NCI-H526 treated with DMSO at 0.1 percent for 48 hours (cell line): ENCODE measurements around the gene TNRC6A.
"Not testable (repeated sequence)": the region's sequence is repeated elsewhere in the genome, so short reads cannot be mapped to it uniquely, and the experiment has no call there.

Experiments
- DNase-seq: peaks from one replicate; lab custom pipeline; 2025; lab: John Stamatoyannopoulos, UW

TNRC6A gene

GRCh38 chr16:24728011-24728410 lies 1.4 kb upstream of the TNRC6A start:
- no peak for DNase-seq

DNA sequence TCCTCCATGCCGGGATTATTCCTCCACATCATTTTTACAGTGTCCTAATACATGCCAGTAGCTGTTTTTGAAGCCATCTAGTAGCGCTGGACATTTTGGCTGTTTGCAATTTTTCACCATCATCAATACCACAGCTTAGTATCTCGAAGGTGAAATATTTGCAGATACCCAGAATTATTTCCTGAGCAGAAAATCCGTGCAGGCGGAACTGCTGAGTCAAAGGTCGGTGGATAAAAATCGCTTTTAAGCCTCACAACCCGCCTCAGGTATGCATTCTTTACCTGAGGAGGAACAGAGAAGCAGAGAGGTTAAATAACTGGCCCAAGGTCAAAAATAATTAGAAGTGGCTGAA lies 584 bp upstream of the TNRC6A start:
- DNase-seq: no peak

DNA sequence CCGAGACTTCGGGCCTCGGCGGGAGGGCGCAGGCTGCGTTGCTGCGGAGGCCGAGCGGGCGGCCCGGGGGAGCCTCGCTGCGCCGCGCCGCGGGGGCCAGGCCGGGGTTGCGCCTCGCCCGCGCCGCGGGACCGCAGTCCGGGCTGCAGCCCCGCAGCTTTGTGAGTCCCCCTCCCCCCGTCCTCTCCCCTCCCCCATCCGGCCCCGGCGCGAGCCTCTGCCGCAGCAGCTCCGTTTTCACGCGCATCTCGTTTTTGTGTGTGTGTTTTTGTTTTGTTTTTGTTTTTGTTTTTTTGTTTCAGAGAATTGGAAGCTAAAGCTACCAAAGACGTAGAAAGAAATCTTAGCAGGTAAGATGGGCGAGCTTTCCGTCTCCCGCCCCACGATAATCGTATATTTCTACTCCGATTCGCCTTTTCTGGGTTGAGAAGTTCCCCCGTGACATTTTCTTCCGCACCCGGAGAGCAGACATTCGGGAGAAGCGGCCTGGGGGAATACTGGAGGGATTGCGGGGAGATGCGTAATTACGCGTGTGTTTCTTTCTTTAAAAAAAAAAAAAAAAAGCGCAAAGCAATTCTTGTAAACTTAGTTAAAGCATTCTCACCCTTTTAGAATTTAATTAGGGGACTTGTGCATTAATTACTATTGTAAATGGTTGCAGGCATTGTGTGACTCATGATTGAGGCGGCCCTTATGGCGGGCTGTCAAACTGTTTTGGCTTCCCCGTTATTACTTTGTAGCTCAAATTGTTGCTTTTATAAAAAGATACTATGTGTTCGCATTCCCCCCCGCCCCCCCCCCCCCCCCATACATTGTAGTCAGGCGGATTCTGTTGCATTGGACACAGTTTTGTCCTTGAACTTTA lies 732 bp downstream of the TNRC6A start:
- DNase-seq: peak; percentile 14

DNA sequence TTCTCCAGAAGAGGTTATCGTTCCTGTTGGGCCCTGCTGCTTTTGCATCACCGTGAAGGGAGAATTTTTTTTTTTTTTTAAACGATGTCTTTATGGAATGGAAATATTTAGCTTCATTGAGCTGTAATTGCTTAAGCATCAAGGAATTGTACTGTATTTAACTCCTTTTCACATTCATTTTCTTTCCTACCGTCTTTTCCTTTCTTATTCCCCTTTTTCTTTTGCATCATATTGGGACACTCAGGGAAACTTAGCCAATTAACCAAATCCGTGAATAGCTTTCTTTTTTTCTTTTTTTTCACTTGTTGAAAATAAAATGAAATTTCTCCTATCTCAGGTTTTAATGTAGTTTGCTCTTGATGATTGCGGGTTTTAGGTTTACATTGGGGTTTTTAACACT lies 1.5 kb downstream of the TNRC6A start:
- DNase-seq: no peak

- no peak for DNase-seq
Observed at GRCh38 chr16:24731722-24732419, 2.4 kb downstream of the TNRC6A start.

GRCh38 chr16:24734382-24734781 lies 4.9 kb downstream of the TNRC6A start:
- no peak for DNase-seq

GRCh38 chr16:24736758-24737157 lies 7.3 kb downstream of the TNRC6A start:
- no peak for DNase-seq

DNA sequence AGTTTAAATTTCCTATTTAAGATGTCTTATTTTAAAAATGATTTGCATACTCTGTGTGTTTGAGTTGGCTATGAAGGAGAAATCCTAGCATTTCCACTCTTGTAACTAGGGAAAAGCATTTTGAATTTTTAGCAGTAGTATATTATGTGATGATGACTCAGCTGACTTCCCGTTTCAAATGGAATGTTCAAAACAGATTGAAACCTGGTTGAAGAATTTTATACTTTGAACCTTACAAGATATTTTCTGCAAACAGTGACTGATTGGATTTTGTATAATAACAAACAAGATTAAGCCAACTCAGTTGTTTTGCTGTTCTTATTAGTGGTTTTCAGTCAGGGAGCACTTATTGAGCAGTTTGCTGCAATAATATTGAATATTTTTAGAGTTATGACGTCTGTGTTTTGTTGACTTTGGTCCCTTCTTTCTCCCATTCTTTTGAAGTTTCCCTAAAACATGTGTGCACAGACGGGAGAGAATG lies 8.0 kb downstream of the TNRC6A start:
- no peak for DNase-seq

- no peak for DNase-seq
Observed at GRCh38 chr16:24737916-24738594, 8.6 kb downstream of the TNRC6A start.

- no peak for DNase-seq
Observed at GRCh38 chr16:24738895-24739294, 9.4 kb downstream of the TNRC6A start.

GRCh38 chr16:24741862-24742261 lies 12.4 kb downstream of the TNRC6A start:
- no peak for DNase-seq

DNA sequence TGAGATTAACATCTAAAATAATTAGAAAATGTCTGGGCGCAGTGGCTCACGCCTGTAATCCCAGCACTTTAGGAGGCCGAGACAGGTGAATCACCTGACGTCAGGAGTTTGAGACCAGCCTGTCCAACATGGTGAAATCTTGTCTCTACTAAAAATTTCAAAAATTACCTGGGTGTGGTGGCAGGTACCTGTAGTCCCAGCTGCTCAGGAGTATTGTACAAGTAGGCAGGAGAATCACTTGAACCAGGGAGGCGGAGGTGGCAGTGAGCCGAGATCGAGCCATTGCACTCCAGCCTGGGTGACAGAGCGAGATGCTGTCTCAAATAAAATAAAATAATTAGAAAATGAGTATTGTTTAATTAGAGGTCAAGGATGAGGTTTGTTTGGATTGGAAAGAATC lies 13.2 kb downstream of the TNRC6A start:
- not testable (repeated sequence) for DNase-seq

- DNase-seq: no peak
Observed at GRCh38 chr16:24745391-24745790, 15.9 kb downstream of the TNRC6A start.

GRCh38 chr16:24745791-24746190 lies 16.3 kb downstream of the TNRC6A start:
- DNase-seq: no peak

GRCh38 chr16:24747441-24747840 lies 18.0 kb downstream of the TNRC6A start:
- no peak for DNase-seq

- DNase-seq: no peak
Observed at GRCh38 chr16:24748242-24748641, 18.8 kb downstream of the TNRC6A start.

- no peak for DNase-seq
Observed at GRCh38 chr16:24749310-24749709, 19.9 kb downstream of the TNRC6A start.

DNA sequence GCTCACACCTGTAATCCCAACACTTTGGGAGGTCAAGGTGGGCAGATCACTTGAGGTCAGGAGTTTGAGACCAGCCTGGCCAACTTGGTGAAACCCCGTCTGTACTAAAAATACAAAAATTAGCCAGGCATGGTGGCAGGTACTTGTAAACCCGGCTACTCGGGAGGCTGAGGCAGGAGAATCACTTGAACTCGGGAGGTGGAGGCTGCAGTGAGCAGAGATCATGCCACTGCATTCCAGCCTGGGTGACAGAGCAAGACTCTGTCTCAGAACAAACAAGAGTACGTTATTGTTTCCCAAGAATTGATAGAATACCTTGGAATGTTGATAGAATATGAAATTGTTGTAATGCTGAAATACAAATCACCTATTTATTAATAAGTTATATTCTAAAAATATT lies 20.4 kb downstream of the TNRC6A start:
- not testable (repeated sequence) for DNase-seq

DNA sequence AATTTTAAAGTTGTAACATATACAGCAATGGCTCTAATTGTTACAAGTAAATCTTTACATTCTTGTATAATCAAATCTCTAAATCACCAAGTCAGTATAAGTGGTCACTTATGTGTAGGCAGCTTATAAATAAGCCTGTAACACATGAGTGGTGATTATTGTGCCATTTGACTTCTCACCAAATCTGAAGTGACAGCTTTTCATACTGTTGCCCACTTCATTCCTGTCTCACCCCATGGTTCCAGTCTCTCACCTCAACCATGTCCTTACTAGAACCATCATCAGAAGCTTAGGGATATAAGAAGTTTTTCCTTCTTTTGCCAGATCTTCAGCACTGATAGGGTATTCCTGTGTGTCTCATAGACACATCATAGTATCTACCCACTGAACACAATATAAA lies 23.5 kb downstream of the TNRC6A start:
- no peak for DNase-seq

- no peak for DNase-seq
Observed at GRCh38 chr16:24753437-24753836, 24.0 kb downstream of the TNRC6A start.

- no peak for DNase-seq
Observed at GRCh38 chr16:24754543-24754942, 25.1 kb downstream of the TNRC6A start.

- DNase-seq: no peak
Observed at GRCh38 chr16:24755201-24755874, 25.9 kb downstream of the TNRC6A start.
